Fibroblast of lung (primary cell): ENCODE data around the gene RFK. TPM values are rescaled to one million over a fixed set of nuclear protein-coding genes. Genes with fewer than 3 reads are reported as not detected.
A peak's percentile ranks its signal among the peaks of the same experiment; 100 is the strongest.

Experiments used
- DNase-seq, 2 donors: peaks; one replicate each; pipeline versions ENCODE4 v3.0.0 to v3.0.0-alpha.2; 2010; ENCODE audit warnings: low read depth in 2 of 2
- H2AFZ ChIP-seq: 2 replicates; pipeline ENCODE4 v1.5.1; 2012; ENCODE audit warnings: low read length, control low read depth, inconsistent platforms
- H3K27ac ChIP-seq: 2 replicates; pipeline ENCODE4 v1.5.1; 2011; ENCODE audit warnings: low read length, control low read depth; ENCODE audit not compliant: insufficient read depth
- H3K27me3 ChIP-seq: 2 replicates; pipeline ENCODE4 v1.5.1; 2011; ENCODE audit warnings: mild to moderate bottlenecking, low read length; ENCODE audit not compliant: control insufficient read depth, insufficient read depth
- H3K36me3 ChIP-seq: 2 replicates; pipeline ENCODE4 v1.5.1; 2011; ENCODE audit warnings: low read length; ENCODE audit not compliant: control insufficient read depth, insufficient read depth
- H3K4me1 ChIP-seq: 2 replicates; pipeline ENCODE4 v1.5.1; 2011; ENCODE audit warnings: low read length; ENCODE audit not compliant: control insufficient read depth, insufficient read depth; ENCODE audit errors: extremely low read depth
- H3K4me2 ChIP-seq: 2 replicates; pipeline ENCODE4 v1.5.1; 2011; ENCODE audit warnings: low read length, control low read depth; ENCODE audit not compliant: insufficient read depth; ENCODE audit errors: extremely low read depth
- H3K4me3 ChIP-seq, 4 experiments: fragments of 200-600 bp in 1 of 4; sonication (generic) in 1 of 4; replicated peaks in 1 of 4; 2 replicates each; pipeline ENCODE4 v1.5.1; 2011 to 2016; ENCODE audit warnings: low read length in 4 of 4, low read depth in 3 of 4, mild to moderate bottlenecking in 3 of 4, control low read depth in 2 of 4, inconsistent platforms in 1 of 4, mixed read lengths in 1 of 4; ENCODE audit not compliant: insufficient read depth in 1 of 4; ENCODE audit errors: control extremely low read depth in 1 of 4
- H3K79me2 ChIP-seq: 2 replicates; pipeline ENCODE4 v1.5.1; 2012; ENCODE audit warnings: mild to moderate bottlenecking, low read length, inconsistent platforms; ENCODE audit not compliant: control insufficient read depth, insufficient read depth
- H3K9ac ChIP-seq: 2 replicates; pipeline ENCODE4 v1.5.1; 2011; ENCODE audit warnings: mild to moderate bottlenecking, low read length, control low read depth; ENCODE audit not compliant: insufficient read depth
- H3K9me3 ChIP-seq: 2 replicates; pipeline ENCODE4 v1.5.1; 2012; ENCODE audit warnings: low read depth, low read length; ENCODE audit not compliant: control insufficient read depth, insufficient read depth
- H4K20me1 ChIP-seq: 2 replicates; pipeline ENCODE4 v1.5.1; 2011; ENCODE audit warnings: low read length; ENCODE audit not compliant: control insufficient read depth, insufficient read depth; ENCODE audit errors: extremely low read depth
- EZH2 ChIP-seq: IDR thresholded peaks from 2 replicates; pipeline ENCODE4 v1.5.1; 2012; ENCODE audit warnings: low read length, control low read depth, mild to moderate bottlenecking; ENCODE audit errors: missing control alignments
- polyA plus RNA-seq, 2 donors: library from polyadenylated mRNA; depleted of rRNA in 1 of 2; stranded (reverse) in 1 of 2; unstranded in 1 of 2; fragments of >200 nt; gene quantifications; 2 replicates each; pipeline ENCODE4 v1.2.1, GENCODE V29; 2011 to 2012; ENCODE audit warnings: missing spikeins in 1 of 2
- total RNA-seq: library from RNA; depleted of rRNA; stranded (reverse); fragments of >200 nt; gene quantifications from 2 replicates; pipeline ENCODE4 v1.2.1, GENCODE V29; 2014
- TF ChIP-seq, protein P1 (sequence below), 2 donors: IDR thresholded peaks in 1 of 2; conservative IDR thresholded peaks in 1 of 2; 1 replicate in 1 of 2; 2 replicates in 1 of 2; pipeline ENCODE4 v1.5.1; 2011 to 2012; ENCODE audit warnings: low read length in 2 of 2, control low read depth in 1 of 2, inconsistent platforms in 1 of 2, low read depth in 1 of 2, mild to moderate bottlenecking in 1 of 2

Gene RFK
- total and polyA plus RNA-seq, 2 donors (not counting 1 experiment from before 2014, with no cell fraction given): 22.8 to 27.5 TPM

DNA sequence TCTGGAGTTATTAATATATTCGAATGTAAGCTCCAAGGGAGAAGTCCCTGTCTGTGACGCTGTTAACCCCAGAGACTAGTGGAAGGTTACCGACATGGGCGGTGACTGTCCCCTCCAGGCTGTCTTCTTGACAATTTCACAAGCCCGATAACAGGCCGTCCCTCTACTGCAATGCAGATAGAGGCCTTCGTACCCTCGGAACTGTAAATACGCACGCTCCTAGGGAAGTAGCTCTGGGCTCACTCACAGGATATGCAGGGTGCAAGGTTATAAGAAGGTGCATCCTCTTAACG is 680 bp upstream of the RFK start:
- Histone ChIP-seq H4K20me1 (no peaks in the 10 kb centered on the region), H3K9ac (peak overlapping the region; percentile 81), H3K4me2 (peak overlapping the region; percentile 95), H3K9me3 (no peaks in the 10 kb centered on the region), H2AFZ (peak overlapping the region; percentile 91), H3K27me3 (no peaks in the 10 kb centered on the region), H3K27ac (peak overlapping the region; percentile 93), H3K36me3 (no peaks in the 10 kb centered on the region), H3K4me1 (peaks cover 2% of the 10 kb centered on the region), H3K4me3 (peak overlapping the region; percentile 66 to 87 (median 72)), H3K79me2 (peaks cover 8% of the 10 kb centered on the region)
- TF ChIP-seq, protein P1, sequence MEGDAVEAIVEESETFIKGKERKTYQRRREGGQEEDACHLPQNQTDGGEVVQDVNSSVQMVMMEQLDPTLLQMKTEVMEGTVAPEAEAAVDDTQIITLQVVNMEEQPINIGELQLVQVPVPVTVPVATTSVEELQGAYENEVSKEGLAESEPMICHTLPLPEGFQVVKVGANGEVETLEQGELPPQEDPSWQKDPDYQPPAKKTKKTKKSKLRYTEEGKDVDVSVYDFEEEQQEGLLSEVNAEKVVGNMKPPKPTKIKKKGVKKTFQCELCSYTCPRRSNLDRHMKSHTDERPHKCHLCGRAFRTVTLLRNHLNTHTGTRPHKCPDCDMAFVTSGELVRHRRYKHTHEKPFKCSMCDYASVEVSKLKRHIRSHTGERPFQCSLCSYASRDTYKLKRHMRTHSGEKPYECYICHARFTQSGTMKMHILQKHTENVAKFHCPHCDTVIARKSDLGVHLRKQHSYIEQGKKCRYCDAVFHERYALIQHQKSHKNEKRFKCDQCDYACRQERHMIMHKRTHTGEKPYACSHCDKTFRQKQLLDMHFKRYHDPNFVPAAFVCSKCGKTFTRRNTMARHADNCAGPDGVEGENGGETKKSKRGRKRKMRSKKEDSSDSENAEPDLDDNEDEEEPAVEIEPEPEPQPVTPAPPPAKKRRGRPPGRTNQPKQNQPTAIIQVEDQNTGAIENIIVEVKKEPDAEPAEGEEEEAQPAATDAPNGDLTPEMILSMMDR (conservative IDR thresholded peaks at IDR 0.05 in 1 of 2, IDR thresholded peaks at IDR 0.05 in 1 of 2; ENCODE audit: low read depth in 1 of 2, low read length in 2 of 2): no peak
- TF ChIP-seq EZH2: no peak
- DNase-seq: no peak

GRCh38 chr9:76390656-76391055 is 3.6 kb downstream of the RFK start:
- Histone ChIP-seq H3K27ac (no peak overlapping the region), H3K27me3 (no peaks in the 10 kb centered on the region), H3K79me2 (peaks cover 8% of the 10 kb centered on the region), H3K9ac (no peak overlapping the region), H3K4me3 (no peak overlapping the region), H3K4me2 (no peak overlapping the region), H3K9me3 (no peaks in the 10 kb centered on the region), H2AFZ (no peak overlapping the region), H4K20me1 (no peaks in the 10 kb centered on the region), H3K4me1 (peaks cover 2% of the 10 kb centered on the region), H3K36me3 (no peaks in the 10 kb centered on the region)
- DNase-seq: no peak
- no peak for TF ChIP-seq EZH2
- TF ChIP-seq, protein P1 (conservative IDR thresholded peaks at IDR 0.05 in 1 of 2, IDR thresholded peaks at IDR 0.05 in 1 of 2; ENCODE audit: low read depth in 1 of 2, low read length in 2 of 2): no peak

GRCh38 chr9:76379494-76379893 is 14.7 kb downstream of the RFK start:
- TF ChIP-seq EZH2: no peak
- TF ChIP-seq, protein P1 (conservative IDR thresholded peaks at IDR 0.05 in 1 of 2, IDR thresholded peaks at IDR 0.05 in 1 of 2; ENCODE audit: low read depth in 1 of 2, low read length in 2 of 2): no peak
- no peaks in the 10 kb centered on the region for H3K9me3 ChIP-seq
- no peak overlapping the region for H3K9ac ChIP-seq
- H3K4me2 ChIP-seq: no peak overlapping the region
- no peak overlapping the region for H2AFZ ChIP-seq
- H3K27me3 ChIP-seq: no peaks in the 10 kb centered on the region
- peaks cover 5% of the 10 kb centered on the region for H3K4me1 ChIP-seq
- no peak overlapping the region for H3K4me3 ChIP-seq
- H3K36me3 ChIP-seq: no peaks in the 10 kb centered on the region
- no peak overlapping the region for H3K27ac ChIP-seq
- no peaks in the 10 kb centered on the region for H4K20me1 ChIP-seq
- H3K79me2 ChIP-seq: no peaks in the 10 kb centered on the region
- no peak for DNase-seq
